ENCODE data around the gene EMSY. TPM values are rescaled to one million over a fixed set of nuclear protein-coding genes. Genes with fewer than 3 reads are reported as not detected.

EMSY gene
- total RNA-seq, 4 donors from 2014 or later = 12.8 to 59.3 (median 20.6) TPM

DNA sequence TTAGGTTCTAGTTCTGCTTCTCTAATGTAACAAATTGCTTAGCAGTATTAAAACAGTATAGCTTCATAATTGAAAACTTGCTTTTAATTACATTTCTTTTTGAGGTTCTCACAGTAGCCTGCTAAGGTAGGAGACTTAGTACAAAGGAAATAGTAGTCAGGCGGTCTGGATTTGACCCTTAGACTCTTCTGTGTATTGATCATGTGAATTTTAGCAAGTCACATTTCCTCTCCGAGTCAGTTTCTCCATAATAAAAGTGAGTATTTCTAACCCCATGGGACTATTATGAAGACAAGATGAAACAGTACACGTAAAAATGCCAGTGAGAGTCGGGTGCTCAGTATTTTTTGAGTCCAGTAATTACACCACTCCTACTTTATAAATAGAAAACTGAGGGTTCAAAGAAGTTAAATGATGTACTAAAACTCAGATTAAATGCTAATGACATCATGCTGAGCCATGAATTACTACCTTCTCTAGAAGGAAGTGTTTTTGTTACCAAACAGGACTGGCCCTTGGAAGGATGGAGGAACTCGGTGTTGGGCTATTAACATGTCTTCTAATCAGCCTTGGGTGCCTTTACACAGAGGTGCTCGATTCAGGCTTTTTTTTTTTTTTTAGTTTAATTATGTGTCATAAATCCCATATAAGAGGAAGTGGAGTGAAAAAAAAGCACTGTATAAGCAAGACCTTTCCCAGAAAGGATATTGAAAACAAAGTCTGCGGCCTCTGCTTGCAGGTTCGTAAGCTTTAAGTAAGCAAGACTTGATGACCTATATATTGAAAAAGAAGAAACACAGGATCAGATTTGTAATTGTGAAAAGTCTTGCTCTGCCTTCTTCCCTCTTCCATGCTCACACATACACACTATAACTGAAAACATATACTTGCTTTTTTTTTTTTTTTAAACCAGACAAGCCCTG, 109.0 kb downstream of the EMSY start:
- TF ChIP-seq, protein P1, sequence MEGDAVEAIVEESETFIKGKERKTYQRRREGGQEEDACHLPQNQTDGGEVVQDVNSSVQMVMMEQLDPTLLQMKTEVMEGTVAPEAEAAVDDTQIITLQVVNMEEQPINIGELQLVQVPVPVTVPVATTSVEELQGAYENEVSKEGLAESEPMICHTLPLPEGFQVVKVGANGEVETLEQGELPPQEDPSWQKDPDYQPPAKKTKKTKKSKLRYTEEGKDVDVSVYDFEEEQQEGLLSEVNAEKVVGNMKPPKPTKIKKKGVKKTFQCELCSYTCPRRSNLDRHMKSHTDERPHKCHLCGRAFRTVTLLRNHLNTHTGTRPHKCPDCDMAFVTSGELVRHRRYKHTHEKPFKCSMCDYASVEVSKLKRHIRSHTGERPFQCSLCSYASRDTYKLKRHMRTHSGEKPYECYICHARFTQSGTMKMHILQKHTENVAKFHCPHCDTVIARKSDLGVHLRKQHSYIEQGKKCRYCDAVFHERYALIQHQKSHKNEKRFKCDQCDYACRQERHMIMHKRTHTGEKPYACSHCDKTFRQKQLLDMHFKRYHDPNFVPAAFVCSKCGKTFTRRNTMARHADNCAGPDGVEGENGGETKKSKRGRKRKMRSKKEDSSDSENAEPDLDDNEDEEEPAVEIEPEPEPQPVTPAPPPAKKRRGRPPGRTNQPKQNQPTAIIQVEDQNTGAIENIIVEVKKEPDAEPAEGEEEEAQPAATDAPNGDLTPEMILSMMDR (IDR thresholded peaks at IDR 0.05) = no peak
- no peak for ATAC-seq (ENCODE audit: low FRiP score)
- DNase-seq (ENCODE audit: low spot score) = no peak

DNA sequence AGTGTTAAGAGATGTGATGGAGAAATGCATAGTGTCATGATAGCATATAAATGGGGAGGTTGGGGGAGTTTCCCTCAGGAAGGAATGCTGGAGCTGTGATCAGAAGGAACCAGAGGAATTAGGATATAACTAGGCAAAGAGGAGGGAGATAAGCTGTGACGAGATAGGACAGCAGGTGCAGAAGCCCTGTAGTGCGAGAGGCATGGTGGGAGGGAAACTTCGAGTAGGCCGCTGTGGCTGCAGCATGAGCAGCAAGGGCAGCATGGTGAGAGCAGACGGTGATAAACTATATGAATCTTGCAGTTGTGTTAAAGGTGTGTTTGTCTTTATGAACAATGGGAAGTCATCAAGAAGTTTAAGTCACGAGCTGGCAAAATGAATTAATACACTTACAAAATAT, 109.9 kb downstream of the EMSY start:
- TF ChIP-seq, protein P1 (IDR thresholded peaks at IDR 0.05) = no peak
- ATAC-seq (ENCODE audit: low FRiP score) (no peak), DNase-seq (ENCODE audit: low spot score) (no peak)

DNA sequence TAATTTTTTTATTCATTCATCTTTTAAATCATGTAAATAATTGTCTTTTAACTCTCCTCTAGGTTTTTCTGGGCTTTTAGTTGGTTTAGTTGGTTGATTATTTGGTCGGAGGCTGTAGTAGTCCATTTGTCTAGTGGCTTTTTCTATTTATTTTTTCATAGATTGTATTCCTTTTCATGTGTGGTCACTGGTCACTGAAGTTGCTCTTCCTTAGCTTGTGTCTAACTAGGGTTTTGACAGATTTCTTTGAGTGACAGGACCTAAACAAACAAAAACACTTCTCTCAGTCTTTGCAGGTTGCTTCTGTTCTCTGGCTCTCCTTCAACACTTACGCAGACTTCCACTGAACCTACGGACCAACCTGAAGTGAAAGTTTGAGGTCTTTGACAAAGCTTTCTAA, 112.6 kb downstream of the EMSY start:
- DNase-seq (ENCODE audit: low spot score) (no peak), ATAC-seq (ENCODE audit: low FRiP score) (no peak)
- TF ChIP-seq, protein P1 (IDR thresholded peaks at IDR 0.05) = no peak

DNA sequence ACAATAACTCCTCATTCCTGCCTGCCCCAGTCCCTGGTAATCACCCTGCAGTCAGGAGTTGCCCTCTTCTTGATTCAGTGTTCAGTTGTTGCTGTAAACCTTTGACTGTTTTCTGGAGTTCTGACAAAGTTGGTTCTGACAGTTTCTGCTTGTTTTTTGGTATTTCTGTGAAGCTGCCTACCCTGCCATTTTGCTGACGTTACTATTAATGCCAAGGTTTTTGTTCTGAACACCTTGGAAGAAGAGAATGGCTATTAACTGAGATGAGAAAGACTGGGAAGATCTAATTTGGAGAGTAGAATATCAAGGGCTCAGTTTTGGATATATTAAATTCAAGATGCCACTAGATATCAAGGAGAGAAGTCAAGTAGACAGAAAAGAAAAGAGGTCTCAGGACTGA, 113.7 kb downstream of the EMSY start:
- ATAC-seq (ENCODE audit: low FRiP score) (no peak), DNase-seq (ENCODE audit: low spot score) (no peak)
- TF ChIP-seq, protein P1 (IDR thresholded peaks at IDR 0.05) = no peak

DNA sequence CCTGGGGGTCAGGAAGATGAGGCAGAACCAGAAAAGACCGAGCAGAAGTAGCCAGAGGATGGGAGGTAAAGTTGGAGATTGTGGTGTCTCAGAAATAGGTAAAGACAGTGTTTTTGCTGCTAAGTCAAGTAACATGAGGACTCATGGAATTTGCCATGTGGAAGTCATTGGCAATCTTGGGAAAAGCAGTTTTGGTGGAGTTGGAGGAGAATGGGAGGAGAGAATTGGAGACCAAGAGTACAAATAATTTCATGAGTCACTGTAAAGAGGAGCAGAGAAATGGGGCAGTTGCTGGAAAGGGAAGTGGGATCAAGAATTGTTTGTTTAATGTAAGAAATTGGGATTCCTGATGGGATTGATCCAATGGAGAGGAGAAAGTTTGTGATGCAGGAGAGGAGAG, 114.1 kb downstream of the EMSY start:
- ATAC-seq (ENCODE audit: low FRiP score) = no peak
- TF ChIP-seq, protein P1 (IDR thresholded peaks at IDR 0.05) = no peak
- DNase-seq (ENCODE audit: low spot score) = no peak

DNA sequence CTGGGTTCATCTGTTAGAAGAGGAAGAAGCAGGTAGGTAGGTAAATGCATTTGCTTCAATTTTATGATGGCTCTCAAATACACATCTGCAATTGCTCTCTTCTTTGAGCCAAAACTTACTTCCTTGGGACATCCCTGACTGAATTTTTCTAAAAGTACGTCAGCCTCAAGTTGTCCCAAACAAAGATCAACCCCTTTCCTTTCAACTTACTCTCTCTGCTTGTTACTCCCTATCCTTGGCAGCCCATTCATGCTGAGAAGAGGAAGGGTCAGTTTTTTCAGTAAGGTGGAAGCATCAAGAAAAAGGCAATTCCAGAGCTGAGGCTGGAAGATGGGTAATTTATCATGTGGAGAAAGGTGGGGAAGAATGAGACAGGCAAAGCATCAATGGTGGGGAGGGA, 114.5 kb downstream of the EMSY start:
- no peak for DNase-seq (ENCODE audit: low spot score)
- no peak for ATAC-seq (ENCODE audit: low FRiP score)
- TF ChIP-seq, protein P1 (IDR thresholded peaks at IDR 0.05) = no peak

DNA sequence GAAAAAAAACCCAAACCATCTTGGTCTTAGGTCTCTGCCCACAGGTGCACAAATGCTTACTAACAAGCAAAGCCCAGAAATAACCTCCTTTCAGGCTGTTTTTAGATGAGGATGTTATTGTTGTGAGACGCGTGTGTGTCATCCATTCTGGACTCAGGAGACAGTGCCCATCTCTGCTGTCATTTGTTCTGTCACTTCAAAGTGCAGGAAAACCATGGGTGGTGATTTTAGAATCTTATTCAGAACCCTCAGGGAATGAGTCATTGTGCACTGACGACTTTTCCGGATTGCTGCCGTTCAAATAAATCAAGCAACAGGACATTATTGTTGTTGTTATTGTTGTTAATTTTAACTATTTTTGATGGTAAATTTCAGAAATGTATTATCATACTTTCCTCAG, 115.4 kb downstream of the EMSY start:
- DNase-seq (ENCODE audit: low spot score) (no peak), ATAC-seq (ENCODE audit: low FRiP score) (no peak)
- TF ChIP-seq, protein P1 (IDR thresholded peaks at IDR 0.05) = no peak
